ENCODE results near the gene ZNF763.
A peak's percentile ranks its signal among the peaks of the same experiment; 100 is the strongest.
"Not testable (repeated sequence)": the region's sequence is repeated elsewhere in the genome, so short reads cannot be mapped to it uniquely, and the experiment has no call there.

Gene ZNF763

DNA sequence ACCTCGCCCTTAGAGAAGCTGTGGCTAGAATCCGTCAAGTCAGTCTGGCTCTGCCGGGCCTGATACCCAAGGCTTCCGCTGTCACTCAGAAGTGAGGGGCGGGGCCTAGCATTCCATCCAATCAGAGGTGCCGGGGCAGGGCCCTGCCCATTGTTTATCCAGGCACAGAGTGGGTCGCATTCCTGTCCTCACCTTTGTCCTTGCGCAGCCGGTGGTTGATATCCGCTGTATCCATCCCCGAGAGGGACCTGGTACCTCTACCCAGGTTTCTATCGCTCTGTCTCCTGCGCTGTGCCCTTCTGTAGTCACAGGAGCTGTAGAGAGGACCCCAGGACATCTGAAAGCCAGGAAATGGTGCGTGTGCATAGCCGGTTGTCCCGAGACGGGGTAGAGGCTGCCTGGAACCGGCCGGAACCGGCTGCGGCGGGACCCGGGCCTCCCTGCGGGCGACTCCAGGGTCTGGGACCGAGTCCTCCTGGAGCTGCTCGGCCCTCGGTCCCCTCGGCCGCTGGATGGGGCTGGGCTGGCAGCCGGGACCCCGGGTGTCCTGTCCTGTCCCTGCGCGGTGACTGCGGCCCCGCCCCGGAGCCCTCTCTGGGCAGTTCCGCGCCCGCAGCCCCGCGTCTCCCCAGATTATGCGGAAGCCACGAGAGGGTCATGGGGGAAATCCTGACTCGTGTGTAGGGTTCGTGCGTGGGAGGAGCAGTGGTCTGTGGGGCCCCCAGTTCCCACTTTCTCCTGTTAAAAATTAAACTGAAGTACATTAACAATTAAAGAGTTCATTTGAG, at the start of gene ZNF763:
TSS of gene ZNF763 (plus strand) at position 183 of the 788 bp plus-strand sequence. CDS start at position 352, 169 bp downstream.
- DNase-seq: no peak

DNA sequence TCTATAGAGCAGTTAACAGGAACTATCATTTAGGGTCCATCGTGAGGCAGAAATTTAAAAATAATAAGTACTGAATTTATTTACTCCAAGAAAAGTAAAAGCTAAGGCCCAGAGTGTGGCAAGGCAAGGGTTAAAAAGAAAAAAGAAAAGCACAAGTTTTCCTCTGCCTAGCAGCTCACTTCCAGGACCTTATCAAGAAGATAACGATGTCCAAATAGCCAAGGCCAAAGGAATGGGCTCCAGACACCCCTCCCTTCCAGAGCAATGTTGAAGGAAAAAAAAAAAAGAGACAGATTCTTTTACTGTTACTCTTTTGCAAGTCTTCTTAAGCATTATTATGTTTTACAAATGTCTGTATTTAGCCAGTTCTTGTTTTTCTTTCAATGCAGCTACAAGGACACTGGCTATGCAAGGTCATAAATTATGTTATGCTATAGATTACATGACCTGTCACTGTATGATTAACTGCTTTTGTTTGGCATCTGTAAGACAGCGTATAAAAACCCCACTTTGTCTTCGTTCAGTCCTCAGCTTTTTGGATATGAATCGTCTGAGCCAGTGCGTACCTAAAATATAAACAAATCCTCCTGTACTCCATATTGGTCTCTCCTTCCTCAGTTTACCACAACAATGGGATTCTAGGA, 42.9 kb upstream of the ZNF763 start:
- DNase-seq: no peak

- peak; percentile 47 for DNase-seq
Measured at GRCh38 chr19:11924886-11925650, 39.8 kb upstream of the ZNF763 start, which contains the start of gene ZNF700. Gene ZNF700, plus strand, starts transcription at chr19:11925107. Its CDS starts 104 bp downstream, at chr19:11925211.

DNA sequence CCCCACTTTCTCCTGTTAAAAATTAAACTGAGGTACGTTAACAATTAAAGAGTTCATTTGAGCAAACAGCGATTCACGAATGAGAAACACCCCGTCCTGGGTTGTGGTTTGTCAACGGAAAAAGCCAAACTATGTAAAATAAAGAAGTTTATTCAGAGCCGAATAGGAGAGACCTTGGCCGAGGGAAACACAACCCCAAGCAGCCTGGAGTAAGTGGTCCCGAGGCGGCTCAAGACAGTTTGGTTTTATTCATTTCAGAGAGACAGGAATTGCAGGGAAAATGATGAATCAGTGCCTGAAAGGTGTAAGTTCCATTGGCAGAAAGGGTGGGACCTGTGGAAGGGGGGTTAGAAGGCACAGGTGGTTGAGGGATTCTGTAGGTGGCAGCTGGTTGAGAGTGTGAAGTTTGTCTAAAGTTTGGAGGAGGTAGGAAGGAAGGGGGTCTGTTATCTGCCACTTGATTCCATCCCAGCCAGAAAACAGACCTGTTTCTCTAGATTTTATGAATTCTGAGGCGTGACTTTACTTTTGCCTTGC, 39.1 kb upstream of the ZNF763 start:
- DNase-seq: not testable (repeated sequence)

GRCh38 chr19:11927227-11927626, 37.6 kb upstream of the ZNF763 start:
- DNase-seq: no peak

- no peak for DNase-seq
Measured at GRCh38 chr19:11931051-11931450, 33.8 kb upstream of the ZNF763 start.

GRCh38 chr19:11931513-11931912, 33.3 kb upstream of the ZNF763 start:
- DNase-seq: no peak

DNA sequence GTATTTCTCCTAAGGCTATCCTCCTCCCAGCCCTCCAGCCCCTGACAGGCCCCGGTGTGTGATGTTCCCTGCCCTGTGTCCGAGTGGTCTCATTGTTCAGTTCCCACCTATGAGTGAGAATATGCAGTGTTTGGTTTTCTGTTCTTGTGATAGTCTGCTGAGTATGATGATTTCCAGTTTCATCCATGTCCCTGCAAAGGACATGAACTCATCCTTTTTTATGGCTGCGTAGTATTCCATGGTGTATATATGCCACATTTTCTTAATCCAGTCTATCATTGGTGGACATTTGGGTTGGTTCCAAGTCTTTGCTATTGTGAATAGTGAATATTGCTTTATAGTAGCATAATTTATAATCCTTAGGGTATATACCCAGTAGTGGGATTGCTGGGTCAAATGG, 29.0 kb upstream of the ZNF763 start:
- not testable (repeated sequence) for DNase-seq

DNA sequence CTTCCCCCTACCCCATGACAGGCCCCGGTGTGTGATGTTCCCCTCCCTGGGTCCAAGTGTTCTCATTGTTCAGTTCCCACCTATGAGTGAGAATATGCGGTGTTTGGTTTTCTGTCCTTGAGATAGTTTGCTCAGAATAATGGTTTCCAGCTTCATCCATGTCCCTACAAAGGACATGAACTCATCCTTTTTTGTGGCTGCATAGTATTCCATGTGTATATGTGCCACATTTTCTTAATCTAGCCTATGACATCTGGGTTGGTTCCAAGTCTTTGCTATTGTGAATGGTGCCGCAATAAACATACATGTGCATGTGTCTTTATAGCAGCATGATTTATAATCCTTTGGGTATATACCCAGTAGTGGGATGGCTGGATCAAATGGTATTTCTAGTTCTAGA, 26.5 kb upstream of the ZNF763 start:
- DNase-seq: not testable (repeated sequence)

DNA sequence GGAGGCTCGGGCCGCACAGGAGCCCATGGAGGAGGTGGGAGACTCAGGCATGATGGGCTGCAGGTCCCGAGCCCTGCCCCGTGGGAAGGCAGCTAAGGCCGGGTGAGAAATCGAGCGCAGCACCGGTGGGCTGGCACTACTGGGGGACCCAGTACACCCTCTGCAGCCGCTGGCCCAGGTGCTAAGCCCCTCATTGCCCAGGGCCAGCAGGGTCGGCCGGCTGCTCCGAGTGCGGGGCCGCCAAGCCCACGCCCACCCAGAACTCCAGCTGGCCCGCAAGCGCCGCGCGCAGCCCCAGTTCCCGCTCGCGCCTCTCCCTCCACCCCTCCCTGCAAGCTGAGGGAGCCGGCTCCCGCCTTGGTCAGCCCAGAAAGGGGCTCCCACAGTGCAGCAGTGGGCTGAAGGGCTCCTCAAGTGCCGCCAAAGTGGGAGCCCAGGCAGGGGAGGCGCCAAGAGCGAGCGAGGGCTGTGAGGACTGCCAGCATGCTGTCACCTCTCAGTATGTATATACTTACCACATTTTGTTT, 23.4 kb upstream of the ZNF763 start:
- DNase-seq: not testable (repeated sequence)

GRCh38 chr19:11942008-11942842, 22.6 kb upstream of the ZNF763 start:
- no peak for DNase-seq

DNA sequence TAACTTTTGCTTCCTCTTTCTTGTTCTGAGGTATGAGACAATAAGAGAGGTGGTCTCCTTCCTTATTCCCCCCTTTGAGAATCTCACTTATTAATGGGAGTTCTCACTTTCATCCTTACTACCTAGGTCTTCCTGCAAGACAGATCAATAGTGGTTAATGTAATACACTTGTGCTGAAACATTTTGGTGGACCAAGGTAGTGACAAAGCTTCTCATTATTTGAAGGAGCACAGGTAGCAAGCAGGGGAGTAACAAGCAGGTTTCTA, 22.1 kb upstream of the ZNF763 start:
- DNase-seq: no peak

GRCh38 chr19:11944656-11945055, 20.2 kb upstream of the ZNF763 start:
- DNase-seq: no peak

DNA sequence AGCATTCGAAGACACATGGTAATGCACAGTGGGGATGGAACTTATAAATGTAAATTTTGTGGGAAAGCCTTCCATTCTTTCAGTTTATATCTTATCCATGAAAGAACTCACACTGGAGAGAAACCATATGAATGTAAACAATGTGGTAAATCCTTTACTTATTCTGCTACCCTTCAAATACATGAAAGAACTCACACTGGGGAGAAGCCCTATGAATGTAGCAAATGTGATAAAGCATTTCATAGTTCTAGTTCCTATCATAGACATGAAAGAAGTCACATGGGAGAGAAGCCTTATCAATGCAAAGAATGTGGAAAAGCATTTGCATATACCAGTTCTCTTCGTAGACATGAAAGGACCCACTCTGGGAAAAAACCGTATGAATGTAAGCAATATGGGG, 16.2 kb upstream of the ZNF763 start:
- DNase-seq: no peak

GRCh38 chr19:11949201-11949600, 15.6 kb upstream of the ZNF763 start:
- DNase-seq: no peak

GRCh38 chr19:11949614-11950080, 15.2 kb upstream of the ZNF763 start:
- DNase-seq: not testable (repeated sequence)

DNA sequence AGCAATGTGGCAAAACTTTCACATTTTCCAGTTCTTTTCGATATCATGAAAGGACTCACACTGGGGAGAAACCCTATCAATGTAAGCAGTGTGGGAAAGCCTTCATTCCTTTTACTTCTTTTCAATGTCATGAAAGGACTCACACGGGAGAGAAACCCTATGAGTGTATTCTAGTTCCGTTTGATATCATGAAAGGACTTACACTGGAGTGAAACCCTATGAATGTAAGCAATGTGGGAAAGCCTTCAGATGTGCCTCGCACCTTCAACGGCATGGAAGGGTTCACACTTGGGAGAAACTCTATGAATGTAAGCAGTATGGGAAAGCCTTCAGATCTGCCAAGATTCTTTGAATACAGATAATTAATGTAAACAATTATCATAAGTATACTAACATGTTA, 14.5 kb upstream of the ZNF763 start:
- DNase-seq: no peak

DNA sequence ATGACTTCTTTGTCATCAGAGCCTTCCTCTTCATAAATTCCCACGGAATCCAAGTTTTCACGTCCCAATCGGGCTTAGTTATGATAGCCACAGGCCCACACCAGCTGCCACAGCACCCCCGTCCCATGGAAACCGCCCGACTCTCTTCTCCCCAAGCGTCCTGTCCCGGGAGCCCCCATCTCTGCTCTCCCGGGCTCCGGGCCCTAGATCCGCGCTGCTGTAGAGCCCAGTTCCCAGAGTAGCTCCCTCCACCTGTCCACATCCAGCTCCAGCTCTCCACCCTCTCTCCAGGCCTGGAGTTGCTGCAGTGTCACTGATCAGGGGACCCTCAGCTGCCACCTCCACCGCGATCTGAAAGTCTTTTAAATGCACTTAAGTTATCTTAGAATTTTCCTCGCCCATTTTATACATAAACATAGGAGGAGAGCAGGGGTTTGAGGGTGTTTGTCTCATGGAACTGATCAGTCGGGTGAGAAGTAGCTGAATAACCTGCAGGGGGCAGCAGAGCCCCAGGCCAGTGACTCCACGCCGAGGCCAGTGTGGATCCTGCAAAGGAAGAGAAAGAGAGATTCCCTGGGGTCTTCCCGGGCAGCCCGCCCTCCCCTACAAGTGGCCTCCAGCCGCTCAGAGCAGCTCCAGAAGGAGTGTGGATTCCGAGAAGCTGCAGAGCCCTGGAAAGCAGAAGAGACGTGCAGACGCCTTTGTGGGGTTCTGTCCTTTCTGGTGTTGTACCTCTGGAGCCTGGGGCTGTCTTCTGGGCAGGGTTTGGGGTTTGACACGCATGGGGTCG, 1.1 kb upstream of the ZNF763 start:
- no peak for DNase-seq

- no peak for DNase-seq
Measured at GRCh38 chr19:11964496-11964857, 363 bp upstream of the ZNF763 start.

DNA sequence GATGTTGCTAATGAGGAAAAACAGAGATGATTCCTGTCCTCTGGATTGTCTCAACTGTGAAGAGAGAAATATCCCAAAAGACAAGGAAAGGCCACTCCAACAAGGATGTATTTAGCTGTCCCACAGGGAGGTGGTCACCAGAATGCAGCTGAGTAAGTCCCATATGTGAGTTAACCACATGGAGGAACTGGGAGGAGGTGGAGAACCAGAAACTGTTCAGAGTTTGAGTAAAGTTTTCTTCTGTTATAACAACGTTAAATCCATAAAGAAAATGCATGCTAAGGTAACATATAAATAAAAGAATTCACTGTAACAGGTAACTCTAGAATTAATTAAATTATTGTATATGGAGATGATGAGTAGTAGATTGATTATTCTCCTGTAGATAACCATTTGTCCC, 5.3 kb downstream of the ZNF763 start:
- no peak for DNase-seq

GRCh38 chr19:11971041-11971440, 6.2 kb downstream of the ZNF763 start:
- DNase-seq: no peak
